ENCODE measurements around the gene RECQL5. TPM values are rescaled to one million over a fixed set of nuclear protein-coding genes. Genes with fewer than 3 reads are reported as not detected.

Gene RECQL5
- total RNA-seq, 1 donor from 2014 or later, result 44.7 TPM

- H3K4me1 Mint-ChIP-seq (ENCODE audit: unreplicated experiment), result peaks cover 3% of the 10 kb centered on the region
- no peaks in the 10 kb centered on the region for H3K36me3 Mint-ChIP-seq (ENCODE audit: unreplicated experiment)
- H3K9me3 Mint-ChIP-seq (ENCODE audit: unreplicated experiment), result no peaks in the 10 kb centered on the region
- DNase-seq (ENCODE audit: extremely low spot score, unreplicated experiment), result no peak
- TF ChIP-seq CTCF (IDR thresholded peaks at IDR 0.05), result no peak
- peak overlapping the region; percentile 50 for H3K4me3 Mint-ChIP-seq (ENCODE audit: unreplicated experiment)
- H3K27me3 Mint-ChIP-seq (ENCODE audit: unreplicated experiment), result peaks cover 2% of the 10 kb centered on the region
- H3K27ac Mint-ChIP-seq (ENCODE audit: unreplicated experiment), result no peak overlapping the region
These were observed 75.9 kb downstream of the RECQL5 start for GRCh38 chr17:75590849-75591721.

- no peaks in the 10 kb centered on the region for H3K36me3 Mint-ChIP-seq (ENCODE audit: unreplicated experiment)
- H3K27me3 Mint-ChIP-seq (ENCODE audit: unreplicated experiment), result peaks cover 4% of the 10 kb centered on the region
- H3K27ac Mint-ChIP-seq (ENCODE audit: unreplicated experiment), result no peak overlapping the region
- peaks cover 3% of the 10 kb centered on the region for H3K4me1 Mint-ChIP-seq (ENCODE audit: unreplicated experiment)
- no peak for DNase-seq (ENCODE audit: extremely low spot score, unreplicated experiment)
- no peaks in the 10 kb centered on the region for H3K9me3 Mint-ChIP-seq (ENCODE audit: unreplicated experiment)
- no peak overlapping the region for H3K4me3 Mint-ChIP-seq (ENCODE audit: unreplicated experiment)
- TF ChIP-seq CTCF (IDR thresholded peaks at IDR 0.05), result no peak
These were observed 76.6 kb downstream of the RECQL5 start for GRCh38 chr17:75590314-75590761.

GRCh38 chr17:75589919-75590303 is 77.0 kb downstream of the RECQL5 start:
- TF ChIP-seq CTCF (IDR thresholded peaks at IDR 0.05), result no peak
- Mint-ChIP-seq H3K27ac (ENCODE audit: unreplicated experiment) (no peak overlapping the region), H3K4me1 (ENCODE audit: unreplicated experiment) (peaks cover 3% of the 10 kb centered on the region), H3K9me3 (ENCODE audit: unreplicated experiment) (no peaks in the 10 kb centered on the region), H3K36me3 (ENCODE audit: unreplicated experiment) (no peaks in the 10 kb centered on the region), H3K4me3 (ENCODE audit: unreplicated experiment) (no peak overlapping the region), H3K27me3 (ENCODE audit: unreplicated experiment) (peaks cover 4% of the 10 kb centered on the region)
- DNase-seq (ENCODE audit: extremely low spot score, unreplicated experiment), result no peak

GRCh38 chr17:75589012-75589918 is 77.7 kb downstream of the RECQL5 start:
- Mint-ChIP-seq H3K4me1 (ENCODE audit: unreplicated experiment) (peaks cover 3% of the 10 kb centered on the region), H3K4me3 (ENCODE audit: unreplicated experiment) (peak overlapping the region; percentile 73), H3K27ac (ENCODE audit: unreplicated experiment) (peak overlapping the region; percentile 56), H3K36me3 (ENCODE audit: unreplicated experiment) (no peaks in the 10 kb centered on the region), H3K9me3 (ENCODE audit: unreplicated experiment) (no peaks in the 10 kb centered on the region), H3K27me3 (ENCODE audit: unreplicated experiment) (peaks cover 4% of the 10 kb centered on the region)
- TF ChIP-seq CTCF (IDR thresholded peaks at IDR 0.05), result peak; percentile 66
- DNase-seq (ENCODE audit: extremely low spot score, unreplicated experiment), result peak; percentile 97
